HG02981 (cell line): ENCODE measurements around the gene NR3C2.
"Not testable (repeated sequence)": the region's sequence is repeated elsewhere in the genome, so short reads cannot be mapped to it uniquely, and the experiment has no call there.

Source experiments
- ATAC-seq: cut with Tn5 transposase; IDR thresholded peaks from one replicate; pipeline ENCODE4 v1.9.1; 2021; ENCODE audit warnings: mild to moderate bottlenecking, moderate library complexity; ENCODE audit not compliant: unreplicated experiment

Gene NR3C2

GRCh38 chr4:148173397-148174017, 268.7 kb downstream of the NR3C2 start:
- no peak for ATAC-seq

- no peak for ATAC-seq
Observed at GRCh38 chr4:148171596-148171995, 270.6 kb downstream of the NR3C2 start.

GRCh38 chr4:148170408-148171365, 271.5 kb downstream of the NR3C2 start:
- no peak for ATAC-seq

DNA sequence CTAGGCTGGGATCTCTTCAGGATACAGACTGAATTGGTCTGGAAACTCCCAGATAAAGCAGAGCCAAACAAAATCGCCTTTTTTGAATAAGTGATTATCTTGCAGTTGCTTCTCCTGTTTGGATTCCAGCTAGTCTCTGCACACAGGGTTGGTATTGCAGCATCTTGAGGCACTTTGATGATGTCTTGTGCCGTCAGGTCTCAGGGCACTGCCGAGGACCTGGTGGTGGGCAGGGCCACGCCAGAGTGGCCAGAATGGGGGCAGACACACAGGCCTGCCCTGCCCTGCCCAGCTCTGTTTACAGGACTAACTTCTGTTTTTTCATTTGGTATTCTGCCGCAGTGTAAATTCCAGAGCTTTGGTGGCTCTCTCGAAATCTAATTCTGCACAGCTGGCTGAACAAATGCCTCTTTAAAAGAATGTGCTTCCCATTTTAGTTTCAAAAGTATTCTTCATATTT, 276.1 kb downstream of the NR3C2 start:
- ATAC-seq = no peak

DNA sequence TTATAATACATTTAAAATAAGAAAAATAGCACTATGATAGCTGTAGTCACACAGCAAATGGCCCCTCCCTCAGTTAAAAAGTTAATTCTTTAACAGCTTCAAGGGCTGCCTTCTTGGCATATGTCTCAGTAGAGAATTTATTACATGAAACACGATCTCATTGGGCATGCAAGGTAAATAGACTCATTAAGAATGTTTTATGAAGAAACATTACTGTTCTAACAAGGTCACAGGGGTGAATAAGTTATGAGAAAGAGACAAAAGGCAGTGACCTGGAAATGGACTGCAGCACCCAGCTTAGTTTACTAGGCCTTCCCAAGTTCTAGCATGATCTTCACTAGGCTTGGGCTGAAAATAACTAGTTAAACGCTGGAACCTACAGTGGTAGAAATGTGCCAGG, 277.7 kb downstream of the NR3C2 start:
- no peak for ATAC-seq

DNA sequence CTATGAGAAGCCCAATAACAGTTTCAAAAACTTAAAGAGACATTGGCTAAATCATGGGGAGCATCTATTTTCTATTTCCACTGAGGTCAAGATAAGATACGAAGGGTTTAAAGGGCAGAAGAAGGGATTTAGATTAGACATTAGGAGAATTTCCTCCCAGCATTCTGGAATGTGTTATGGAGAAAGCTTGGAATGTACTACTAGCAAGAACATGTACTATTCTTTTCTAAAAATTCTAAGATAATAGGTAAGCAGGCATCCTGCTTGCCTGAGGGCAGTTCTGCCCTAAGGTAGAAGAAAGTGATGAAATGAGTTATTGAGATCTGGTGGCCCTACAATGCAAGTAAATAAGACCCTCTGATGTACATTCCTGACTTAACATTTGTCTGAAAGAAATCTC, 279.2 kb downstream of the NR3C2 start:
- no peak for ATAC-seq

GRCh38 chr4:148162519-148162918, 279.7 kb downstream of the NR3C2 start:
- no peak for ATAC-seq

GRCh38 chr4:148161601-148162000, 280.6 kb downstream of the NR3C2 start:
- ATAC-seq = no peak

- ATAC-seq = no peak
Observed at GRCh38 chr4:148159793-148160192, 282.4 kb downstream of the NR3C2 start.

DNA sequence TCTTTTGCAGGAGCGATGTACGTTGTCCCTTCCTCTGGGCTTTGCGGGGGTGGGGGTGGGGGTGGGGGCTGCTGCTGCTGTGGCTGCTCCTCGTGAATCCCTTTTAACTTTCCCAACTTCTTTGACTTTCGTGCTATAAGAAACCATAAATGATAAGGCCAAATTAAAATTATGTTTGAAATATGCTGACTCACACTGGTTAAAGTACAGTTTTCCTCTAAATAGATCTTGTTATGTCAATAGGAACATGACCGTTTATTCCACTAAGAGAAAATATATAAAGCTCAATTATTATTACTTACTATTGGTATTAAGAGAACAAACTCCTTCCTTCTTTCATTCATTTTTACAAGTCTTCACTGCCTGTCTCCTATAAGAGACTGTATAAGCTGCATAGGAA, 287.4 kb downstream of the NR3C2 start:
- no peak for ATAC-seq

DNA sequence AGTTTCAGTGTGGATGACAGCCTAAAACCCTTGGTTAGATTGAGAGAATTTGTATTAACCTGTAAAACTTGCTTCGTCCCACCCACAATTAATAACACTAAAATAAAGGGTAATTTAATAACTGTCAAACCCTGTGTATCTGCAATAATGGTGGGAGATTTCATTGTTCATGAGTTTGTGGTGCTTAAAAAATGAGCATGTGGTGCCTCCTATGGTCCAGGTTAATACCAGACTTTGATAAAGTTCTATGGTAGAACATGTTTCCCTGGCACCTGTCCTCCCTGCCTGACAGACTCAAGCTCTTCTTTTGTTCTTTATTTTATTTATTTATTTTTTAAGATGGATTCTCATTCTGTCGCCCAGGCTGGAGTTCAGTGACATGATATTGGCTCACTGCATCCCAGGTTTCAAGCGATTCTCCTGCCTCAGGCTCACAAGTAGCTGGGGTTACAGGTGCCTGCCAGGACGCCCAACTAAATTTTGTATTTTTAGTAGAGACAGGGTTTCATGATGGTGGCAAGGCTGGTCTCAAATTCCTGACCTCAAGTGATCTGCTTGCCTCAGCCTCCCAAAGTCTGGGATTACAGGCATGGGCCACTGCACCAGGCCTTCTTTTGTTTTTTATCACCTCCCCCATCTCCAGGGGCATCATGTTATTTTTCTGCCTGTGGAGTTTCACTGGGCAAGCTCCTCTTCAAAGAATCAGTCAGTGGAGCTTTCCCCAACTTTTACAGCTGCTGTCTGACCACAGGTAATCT, 289.2 kb downstream of the NR3C2 start:
- no peak for ATAC-seq

DNA sequence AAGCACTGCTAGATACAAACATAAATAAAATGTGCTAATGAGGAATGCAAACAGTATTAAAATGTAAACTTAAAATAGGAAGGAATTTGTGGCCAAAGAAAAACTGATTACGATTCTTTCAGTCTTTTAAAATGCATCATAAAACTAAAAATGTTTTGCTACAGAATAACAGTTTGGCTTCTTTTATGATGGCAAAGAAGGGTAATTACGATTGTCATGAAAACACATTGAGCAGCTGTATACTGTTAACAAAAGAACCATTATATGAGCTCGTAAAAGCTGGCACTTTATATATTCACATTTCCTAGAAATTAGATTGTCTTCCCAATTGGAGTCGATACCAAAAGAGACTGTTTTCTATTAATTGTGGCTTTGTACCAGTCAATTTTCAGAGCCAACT, 290.4 kb downstream of the NR3C2 start:
- no peak for ATAC-seq

- ATAC-seq = no peak
Observed at GRCh38 chr4:148145475-148145874, 296.7 kb downstream of the NR3C2 start.

- ATAC-seq = no peak
Observed at GRCh38 chr4:148143174-148143573, 299.0 kb downstream of the NR3C2 start.

DNA sequence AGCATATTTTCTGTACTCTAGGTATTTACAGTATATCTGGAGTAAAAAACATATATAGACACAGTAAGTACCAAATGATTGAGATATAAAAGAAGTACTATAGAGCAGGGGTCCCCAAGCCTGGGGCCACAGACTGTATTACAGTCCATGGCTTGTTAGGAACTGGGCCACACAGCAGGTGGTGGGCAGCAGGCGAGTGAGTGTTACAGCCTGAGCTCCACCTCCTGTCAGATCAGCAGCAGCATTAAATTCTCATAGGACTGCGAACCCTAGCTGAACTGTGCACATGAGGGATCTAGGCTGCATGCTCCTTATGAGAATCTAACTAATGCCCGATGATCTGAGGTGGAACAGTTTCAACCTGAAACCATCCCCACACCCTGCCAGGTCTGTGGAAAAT, 300.7 kb downstream of the NR3C2 start:
- no peak for ATAC-seq

GRCh38 chr4:148126825-148127224, 315.4 kb downstream of the NR3C2 start:
- ATAC-seq = no peak

- ATAC-seq = no peak
Observed at GRCh38 chr4:148124512-148124911, 317.7 kb downstream of the NR3C2 start.

- not testable (repeated sequence) for ATAC-seq
Observed at GRCh38 chr4:148123161-148123560, 319.1 kb downstream of the NR3C2 start.

DNA sequence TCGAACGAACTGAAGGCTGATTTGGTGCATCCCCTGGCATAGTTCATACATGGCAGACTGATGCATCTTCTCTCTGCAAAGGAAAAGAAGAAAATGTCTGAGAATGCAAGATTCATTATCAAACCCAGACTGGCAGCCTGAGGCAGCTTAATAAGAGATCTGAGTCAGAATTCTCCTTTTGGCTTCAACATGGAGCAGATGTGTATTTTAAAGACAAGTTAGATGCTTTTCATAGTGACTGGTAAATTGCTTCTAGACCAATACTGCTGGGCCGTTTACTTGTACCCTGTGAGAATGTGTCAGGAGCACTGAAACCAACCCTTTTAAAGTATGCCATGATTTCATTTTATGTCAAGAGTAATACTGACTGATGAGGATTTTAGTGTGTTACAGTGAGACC, 322.0 kb downstream of the NR3C2 start:
- ATAC-seq = no peak

- ATAC-seq = no peak
Observed at GRCh38 chr4:148118633-148119032, 323.6 kb downstream of the NR3C2 start.

- ATAC-seq = no peak
Observed at GRCh38 chr4:148118179-148118578, 324.0 kb downstream of the NR3C2 start.
